HG03521 (cell line): Measurements from ENCODE around the gene SYT14.
"Not testable (repeated sequence)": the region's sequence is repeated elsewhere in the genome, so short reads cannot be mapped to it uniquely, and the experiment has no call there.

Experiments
- ATAC-seq: cut with Tn5 transposase; IDR thresholded peaks from one replicate; pipeline ENCODE4 v1.9.1; 2021; ENCODE audit warnings: mild to moderate bottlenecking, moderate library complexity; ENCODE audit not compliant: unreplicated experiment

SYT14 gene

DNA sequence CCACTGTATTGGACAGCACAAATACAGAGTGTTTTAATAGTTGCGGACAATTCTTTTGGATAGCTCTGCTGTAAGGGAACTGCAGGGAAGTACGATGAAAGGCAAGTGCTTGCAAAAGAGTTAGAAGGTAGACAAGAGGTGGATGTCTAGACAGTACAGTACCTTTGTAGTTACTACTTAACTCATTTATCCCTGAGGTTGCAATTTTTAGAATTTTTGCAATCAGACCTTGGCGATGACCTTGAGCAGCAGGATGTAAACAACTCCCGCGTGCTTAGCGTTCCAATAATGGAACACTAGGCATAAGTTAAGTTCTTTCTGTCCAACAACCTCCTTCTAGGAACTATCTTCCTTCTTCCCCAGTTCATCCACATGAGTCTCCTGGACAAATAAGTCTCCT, 1.9 kb upstream of the SYT14 start:
- no peak for ATAC-seq

DNA sequence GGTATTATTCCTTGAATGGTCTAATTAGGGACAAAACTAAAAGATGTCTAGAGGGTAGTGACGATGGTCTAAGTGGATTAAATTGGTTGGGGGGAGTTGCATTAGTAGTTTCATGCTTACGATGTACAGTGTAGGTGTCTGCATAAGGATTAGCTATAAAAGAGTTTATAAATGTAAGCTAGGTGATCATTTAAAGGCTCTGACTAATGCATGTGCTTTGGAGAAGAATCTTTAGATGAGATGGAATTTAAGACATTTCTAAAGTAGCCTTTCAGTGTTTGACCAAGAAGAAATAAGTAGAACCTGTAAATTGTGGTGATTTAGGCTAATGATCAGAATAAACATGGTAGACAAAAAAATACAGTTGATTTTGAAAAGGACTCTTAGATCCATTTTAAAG, 7.4 kb downstream of the SYT14 start:
- ATAC-seq, result no peak

DNA sequence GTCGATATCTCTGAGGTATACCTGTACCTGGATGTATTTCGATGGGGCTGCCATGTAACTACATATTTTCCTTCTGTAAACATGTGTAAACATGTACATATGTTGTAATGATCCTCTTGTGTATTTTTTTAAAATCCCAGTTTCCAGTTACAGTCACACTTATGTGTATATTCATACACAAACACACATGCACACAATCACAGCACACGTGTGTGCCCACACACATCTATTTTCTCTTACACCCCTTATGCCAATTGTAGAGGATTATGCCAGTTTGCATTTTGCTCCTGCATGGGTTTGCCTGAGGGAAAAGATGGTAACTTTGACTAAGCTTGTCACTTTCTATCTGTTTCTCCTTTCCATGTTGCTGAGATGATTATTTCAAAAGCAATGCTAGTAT, 10.1 kb downstream of the SYT14 start:
- no peak for ATAC-seq

DNA sequence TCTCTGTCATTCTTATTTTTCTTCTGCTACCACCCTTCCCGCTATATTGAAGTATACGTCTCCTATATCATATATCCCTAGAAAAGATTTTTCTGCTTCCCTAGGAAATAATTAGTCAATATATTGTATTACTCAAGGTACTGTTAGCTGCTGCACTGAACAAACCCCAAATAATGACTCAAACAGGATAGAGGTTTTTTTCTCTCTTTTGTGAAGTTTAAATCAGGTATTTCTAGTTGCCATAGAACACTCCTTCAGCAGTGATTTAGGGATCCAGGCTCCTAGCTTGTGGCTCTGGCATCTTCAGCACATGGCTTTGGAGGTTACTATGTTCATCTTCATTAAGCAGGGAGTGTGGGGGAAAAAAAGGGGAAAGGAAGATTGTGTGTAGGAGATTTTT, 18.1 kb downstream of the SYT14 start:
- ATAC-seq, result no peak

DNA sequence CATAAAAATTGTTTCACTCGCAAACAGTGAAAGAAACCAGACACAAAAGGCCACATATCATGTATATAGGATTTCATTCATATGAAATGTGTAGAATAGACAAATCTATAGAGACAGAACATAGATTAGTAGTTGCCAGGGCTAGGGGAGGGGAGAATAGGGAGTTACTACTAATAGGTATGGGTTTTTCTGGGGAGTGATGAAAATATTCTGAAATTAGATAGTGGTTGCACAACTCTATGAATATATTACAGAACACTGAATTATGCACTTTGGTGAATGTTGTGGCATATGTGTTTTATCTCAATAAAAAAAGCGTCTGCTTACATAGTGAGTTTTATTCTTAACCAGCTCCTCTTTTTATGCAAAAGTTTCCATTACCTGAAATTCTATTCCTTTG, 21.6 kb downstream of the SYT14 start:
- ATAC-seq, result no peak

DNA sequence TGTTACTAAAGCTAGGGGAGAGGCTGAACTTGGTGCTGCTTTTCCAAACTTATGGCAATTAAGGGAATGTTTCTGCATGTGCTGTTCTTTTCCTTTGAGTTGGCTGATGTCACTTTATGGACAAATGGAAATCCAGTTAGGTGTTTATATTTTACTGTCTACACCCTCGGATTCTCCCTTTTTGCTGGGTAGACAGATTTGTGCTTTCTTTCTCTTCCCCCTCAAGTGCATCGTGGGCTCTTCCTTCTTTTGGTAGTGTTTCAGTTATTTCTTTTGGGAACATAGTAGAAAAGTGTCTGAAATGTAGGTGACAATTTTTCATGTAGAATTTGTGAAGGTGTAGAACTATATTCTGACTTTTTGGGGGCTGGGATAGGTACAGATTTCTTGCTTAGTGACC, 22.9 kb downstream of the SYT14 start:
- no peak for ATAC-seq

DNA sequence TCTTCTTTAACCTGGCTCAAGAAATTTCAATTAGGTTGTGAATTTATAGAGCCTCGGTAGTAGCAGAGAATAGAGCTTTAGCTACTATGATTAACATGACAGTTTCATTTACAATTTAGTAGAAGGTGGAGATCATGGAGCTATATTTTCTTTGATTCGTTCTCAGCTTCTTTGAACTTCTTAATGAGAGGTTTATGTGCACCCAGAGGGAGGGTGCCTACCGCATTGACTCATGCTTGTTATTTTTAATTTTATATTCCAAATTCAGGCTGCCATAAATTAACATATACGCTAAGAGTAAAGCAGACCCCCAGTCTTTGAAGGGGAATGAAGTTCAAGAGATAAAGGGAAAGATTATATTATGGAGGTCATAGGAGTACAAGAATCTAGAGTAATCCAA, 24.4 kb downstream of the SYT14 start:
- no peak for ATAC-seq

DNA sequence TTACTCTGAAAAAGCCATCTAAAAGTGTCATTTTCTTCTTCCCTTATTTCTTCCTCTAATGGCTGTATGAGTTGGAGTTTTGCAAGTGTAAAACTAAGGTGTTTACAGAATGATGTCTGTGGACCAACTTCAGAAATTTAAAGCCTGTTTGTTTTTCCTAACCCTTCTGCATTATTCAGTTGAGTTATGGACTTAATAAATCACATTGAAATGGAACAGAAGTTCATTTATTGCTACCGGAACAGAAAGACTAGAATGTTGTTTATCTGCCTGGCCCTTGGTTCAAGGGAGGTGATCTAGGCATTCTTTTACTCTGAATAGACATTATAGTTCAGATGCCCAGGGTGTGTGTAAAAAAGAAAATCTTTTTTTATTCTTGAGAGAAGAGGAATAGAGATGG, 24.8 kb downstream of the SYT14 start:
- ATAC-seq, result no peak

DNA sequence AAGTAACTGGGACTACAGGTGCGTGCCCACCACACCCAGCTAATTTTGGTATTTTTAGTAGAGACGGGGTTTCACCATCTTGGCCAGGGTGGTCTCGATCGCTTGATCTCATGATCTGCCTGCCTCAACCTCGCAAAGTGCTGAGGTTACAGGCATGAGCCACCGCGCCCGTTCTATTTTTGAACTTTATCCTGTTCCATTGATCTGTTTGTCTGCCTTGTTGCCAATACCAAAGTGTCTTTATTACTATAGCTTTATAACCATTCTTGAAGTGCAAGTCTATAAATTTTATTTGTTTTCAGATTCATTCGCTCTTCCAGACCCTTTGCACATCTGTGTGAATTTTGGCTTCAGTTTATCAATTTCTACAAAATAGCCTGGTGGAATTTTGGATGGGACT, 28.0 kb downstream of the SYT14 start:
- ATAC-seq, result no peak

DNA sequence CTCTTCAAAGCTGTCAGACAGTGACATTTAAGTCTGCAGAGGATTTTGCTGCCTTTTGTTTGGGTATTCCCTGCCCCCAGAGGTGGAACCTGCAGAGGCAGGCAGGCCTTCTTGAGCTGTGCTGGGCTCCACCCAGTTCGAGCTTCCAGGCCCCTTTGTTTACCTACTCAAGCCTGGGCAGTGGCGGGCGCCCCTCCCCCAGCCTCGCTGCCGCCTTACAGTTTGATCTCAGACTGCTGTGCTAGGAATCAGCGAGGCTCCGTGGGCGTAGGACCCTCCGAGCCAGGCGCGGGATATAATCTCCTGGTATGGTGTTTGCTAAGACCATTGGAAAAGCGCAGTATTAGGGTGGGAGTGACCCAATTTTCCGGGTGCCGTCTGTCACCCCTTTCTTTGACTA, 40.7 kb downstream of the SYT14 start:
- not testable (repeated sequence) for ATAC-seq

DNA sequence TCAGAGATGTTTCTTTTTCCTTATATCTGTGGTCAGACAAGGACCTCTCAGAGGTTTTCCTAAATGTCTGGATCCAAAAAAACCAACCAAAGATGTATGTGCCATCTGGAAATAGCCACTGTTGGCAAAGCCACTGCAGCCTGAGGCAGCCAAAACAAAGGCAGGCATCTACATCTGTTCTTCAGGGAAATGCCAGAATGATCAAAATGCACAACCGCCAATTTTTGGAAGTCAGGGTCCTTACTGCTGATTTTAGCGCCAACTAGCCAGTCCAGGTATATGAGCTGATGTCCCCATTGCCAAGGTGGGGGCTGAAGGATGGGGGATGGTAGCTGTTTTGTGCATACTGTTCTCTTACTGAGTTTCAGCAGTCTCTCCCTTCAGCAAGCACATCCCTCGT, 45.9 kb downstream of the SYT14 start:
- no peak for ATAC-seq

DNA sequence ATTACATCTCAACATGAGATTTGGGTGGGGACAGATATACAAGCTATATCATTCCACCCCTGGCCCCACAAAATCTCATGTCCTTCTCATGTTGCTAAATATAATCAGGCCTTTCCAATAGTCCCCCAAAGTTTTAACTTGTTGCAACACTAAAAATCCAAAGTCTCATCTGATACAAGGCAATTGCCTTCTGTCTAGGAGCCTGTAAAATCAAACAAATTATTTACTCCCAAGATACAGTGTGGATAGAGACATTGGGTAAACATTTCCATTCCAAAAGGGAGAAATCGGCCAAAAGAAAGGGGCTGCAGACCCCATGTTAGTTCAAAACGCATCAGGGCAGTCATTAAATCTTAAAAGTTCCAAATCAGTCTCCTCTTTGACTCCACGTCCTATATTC, 47.0 kb downstream of the SYT14 start:
- no peak for ATAC-seq

DNA sequence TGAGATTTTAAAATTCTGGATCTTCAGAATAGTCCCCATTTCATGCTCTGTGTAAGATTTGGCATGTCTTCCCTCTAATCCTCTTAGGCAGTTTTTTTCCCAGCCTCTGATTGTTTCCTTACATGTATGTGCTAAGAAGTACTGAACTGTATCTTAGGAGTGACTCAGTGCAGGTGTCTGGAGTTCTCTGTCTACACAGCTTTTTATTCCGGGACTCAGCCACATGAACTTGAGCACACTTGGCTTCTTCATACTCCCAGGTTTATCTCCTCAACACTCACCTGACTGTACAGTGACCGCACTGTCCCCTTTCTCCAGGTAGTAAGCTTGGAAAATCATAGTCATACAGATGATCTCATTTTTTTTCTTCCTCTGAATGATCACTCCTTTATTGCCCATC, 50.7 kb downstream of the SYT14 start:
- no peak for ATAC-seq

DNA sequence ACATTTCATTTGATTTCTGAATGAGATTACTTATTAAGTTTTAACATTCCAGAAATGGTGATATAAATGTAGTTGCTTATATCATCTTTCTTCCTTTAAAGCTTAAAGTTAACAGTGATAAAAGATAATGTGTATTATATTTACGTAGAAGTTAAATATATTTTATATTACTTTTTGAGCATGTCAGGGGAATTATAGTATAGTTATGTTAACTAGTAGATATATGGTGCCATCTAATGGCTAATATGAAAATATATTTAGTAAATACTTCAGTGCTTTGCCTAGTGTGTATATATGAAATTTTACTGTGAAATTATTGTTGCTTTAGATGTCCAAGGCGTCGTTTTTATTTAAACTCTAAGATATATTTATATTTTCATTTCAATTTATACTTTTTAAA, 51.5 kb downstream of the SYT14 start:
- no peak for ATAC-seq

DNA sequence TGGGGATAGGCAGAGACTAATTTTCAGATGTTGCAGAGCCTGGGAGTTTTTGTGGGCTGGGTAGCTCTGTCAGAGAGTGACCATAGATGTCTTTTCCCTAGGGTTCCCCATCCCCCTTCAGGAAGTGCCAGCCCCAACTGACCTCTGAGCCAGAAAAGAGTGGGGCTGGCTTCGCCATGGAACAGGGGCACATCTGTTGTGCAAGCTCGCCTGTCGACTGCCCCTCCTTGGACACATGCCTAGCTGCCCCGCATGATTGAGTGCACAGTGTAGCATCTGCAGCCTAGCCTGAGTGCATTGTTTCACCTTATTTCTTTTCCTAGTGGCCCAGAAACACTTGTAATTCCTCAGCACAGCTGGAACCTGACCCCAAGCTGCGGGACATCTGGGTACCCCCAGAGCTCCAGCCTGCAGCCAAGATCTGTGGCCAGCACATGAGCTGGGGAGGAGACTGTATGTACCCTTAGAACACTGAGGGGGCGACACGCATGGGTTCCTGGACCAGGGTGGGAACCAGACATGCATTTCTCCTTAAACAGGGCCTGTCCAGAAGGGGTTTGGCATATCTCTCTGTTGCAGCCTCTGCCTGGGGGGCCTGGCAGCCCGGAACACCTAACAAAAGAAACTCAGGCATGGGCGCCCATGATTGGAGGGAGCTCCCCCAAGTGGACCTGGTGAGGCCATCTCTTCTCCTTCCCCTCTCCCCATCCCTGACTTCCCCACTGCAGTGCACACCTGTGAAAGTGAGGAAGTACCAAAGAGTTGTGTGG, 55.2 kb downstream of the SYT14 start:
- ATAC-seq, result no peak

DNA sequence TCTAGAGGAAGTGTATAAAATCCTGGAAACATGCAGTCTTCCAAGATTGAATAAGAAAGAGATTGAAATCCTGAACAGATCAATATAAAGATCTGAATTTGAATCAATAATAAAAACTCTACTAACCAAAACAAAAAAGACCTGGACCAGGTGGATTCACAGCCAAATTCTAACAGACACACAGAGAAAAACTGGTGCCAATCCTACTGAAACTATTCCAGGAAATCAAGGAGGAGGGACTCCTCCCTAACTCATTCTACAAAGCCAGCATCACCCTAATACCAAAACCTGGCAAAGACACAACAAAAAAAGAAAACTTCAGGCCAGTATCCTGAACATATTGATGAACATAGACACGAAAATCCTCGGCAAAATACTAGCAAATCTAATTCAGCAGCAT, 58.3 kb downstream of the SYT14 start:
- ATAC-seq, result no peak

DNA sequence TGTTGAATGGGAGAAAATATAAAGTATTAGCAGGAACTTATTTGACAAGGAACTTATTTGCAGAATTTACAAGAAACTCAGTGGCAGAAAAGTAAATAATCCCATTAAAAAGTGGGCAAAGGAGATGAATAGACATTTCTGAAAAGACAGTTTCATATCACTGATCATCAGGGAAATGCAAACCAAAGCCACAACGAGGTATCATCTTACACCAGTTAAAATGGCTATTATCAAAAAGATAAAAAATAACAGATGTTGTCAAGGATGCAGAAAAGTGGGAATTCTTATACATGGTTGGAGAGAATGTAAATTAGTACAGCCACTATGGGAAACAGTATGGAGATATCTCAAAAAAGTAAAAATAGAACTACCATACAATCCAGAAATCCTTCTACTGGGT, 61.0 kb downstream of the SYT14 start:
- no peak for ATAC-seq

DNA sequence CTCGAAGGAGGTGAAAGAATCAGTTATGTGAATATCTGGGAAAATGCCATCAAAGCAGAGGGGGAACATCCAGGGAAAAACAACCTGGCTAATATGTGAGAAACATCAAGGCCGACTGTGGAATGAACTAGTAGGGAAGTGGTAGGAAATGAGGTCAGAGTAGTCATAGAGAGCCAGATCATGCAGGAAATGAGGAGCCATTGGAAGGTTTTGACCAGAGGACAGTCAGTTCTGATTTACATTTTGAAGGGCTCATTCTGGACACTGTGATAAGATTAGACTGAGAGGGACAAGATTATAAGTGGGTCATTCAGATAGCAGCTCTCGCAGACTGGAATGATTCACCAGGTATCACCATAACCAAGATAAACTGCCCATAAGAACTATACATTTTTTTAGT, 63.7 kb downstream of the SYT14 start:
- no peak for ATAC-seq

DNA sequence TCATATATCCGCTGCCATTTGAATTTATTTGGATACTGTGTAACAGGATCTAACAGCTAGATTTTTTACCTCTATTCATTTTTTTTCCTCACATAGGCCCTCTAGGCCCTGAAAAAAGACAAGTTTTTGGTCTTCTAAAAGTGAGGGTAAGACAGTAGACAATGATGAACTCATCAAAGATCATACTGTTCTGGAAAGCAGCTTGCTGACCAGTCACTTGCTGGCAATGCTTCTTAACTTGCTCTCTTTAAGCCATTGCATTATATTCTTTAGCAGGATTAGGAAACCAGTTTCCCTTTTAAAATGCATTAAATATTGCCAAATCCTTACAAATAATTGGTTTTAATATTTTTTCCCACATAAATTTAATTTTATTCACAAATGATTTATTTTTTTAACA, 65.5 kb downstream of the SYT14 start:
- ATAC-seq, result no peak

DNA sequence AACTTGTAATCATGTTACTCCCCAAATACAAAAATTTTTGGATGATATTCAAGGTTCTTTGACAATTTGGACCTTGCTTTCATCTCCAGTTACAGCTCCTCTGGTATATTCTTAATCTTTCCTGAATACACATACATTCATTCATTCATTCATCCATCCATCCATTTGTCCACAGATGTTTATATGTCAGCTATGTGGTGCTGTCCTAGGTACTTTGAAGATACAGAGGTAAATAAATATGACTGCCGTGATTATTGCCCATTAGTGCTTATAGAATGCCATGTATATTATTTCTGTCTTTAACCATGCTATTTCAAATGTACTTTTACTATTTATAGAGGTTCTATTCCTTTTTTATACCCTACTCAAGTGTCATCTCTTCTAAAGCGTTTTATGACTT, 72.1 kb downstream of the SYT14 start:
- no peak for ATAC-seq

DNA sequence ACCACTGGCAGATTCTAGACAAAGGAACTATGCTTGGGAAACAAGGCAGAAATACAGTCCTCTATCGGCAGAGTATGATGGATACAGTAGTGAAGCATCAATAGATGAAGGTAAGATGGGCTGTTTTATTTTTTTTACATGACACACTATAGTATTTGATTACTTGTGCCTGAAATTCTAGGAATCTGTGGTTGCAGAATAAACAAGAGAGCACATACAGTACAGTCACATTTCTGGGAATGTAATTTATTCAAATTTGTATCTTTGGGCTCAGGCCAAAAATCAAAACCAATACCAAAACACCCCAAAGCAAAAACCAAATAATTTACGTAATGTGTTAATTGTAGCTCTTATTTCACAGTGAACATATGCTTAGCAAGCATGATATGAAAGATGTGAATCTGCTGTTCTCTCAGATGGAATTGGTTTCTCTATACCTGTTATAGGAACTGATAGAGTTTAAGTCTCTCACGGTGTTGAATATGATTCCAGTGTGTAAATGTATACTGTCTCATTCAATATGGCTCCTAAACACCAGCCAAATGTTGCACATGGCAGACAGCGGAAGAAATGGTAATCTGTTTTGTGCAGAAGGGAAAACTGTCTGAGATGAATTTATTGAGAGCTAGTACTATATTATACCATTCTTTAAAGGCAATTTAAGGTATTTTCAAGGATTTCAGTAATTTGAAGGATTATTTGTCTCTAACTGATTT, 83.3 kb downstream of the SYT14 start:
- ATAC-seq, result no peak

DNA sequence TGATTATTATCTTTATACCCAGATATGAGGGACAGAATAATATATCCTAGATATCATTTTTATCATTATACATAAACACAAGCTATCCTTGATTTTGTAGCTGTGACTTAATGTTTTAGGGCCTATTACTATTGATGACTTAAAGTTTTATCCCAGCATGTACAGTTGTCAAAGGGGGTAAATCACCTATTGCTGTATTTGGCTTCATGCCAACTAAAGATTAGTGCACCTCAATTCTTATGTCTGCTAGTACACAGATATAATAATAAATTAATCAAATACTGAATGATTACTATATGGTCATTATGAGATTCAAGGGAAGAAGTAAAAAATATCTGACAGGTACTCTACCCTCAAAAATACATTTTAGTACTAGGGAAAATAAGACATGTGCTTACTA, 84.0 kb downstream of the SYT14 start:
- no peak for ATAC-seq

DNA sequence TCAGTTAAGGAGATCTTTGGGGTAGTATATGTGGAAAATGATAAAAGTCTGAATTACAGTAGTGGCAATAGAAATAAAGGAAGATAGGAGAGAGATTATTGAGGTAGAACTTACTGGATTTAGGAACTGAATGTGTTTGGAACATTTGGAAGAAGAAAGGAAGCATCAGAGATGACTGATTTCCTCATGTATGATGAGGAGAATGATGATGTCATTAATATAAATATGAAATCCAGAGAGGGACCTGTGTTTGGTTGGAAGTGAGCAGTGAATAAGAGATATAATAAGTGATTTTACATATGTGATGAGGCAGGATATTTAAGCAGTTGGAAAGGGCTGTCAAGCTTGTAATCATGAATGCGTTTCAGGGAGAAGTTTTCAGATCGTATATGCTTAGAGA, 86.3 kb downstream of the SYT14 start:
- no peak for ATAC-seq
